H9 (cell line): ENCODE results near the gene ATP2A1. TPM values are rescaled to one million over a fixed set of nuclear protein-coding genes. Genes with fewer than 3 reads are reported as not detected.

Source experiments
- DNase-seq: peaks from one replicate; pipeline ENCODE4 v3.0.0-alpha.2; 2017
- H2AFZ ChIP-seq: one replicate; pipeline ENCODE4 v1.6.1; 2013; ENCODE audit warnings: mild to moderate bottlenecking, low read length, control low read depth, moderate library complexity
- H2AK5ac ChIP-seq: 2 replicates; pipeline ENCODE4 v1.6.1; 2013; ENCODE audit warnings: low read length, control low read depth, mixed read lengths; ENCODE audit not compliant: insufficient read length
- H2BK120ac ChIP-seq: one replicate; pipeline ENCODE4 v1.6.1; 2013; ENCODE audit warnings: low read depth, mild to moderate bottlenecking, low read length, control low read depth, inconsistent platforms; ENCODE audit not compliant: poor library complexity, severe bottlenecking
- H2BK12ac ChIP-seq: 2 replicates; pipeline ENCODE4 v1.6.1; 2013; ENCODE audit warnings: low read length, control low read depth, mixed read lengths, low read depth; ENCODE audit not compliant: insufficient read length
- H2BK15ac ChIP-seq: 2 replicates; pipeline ENCODE4 v1.6.1; 2013; ENCODE audit warnings: low read depth, low read length, control low read depth
- H2BK20ac ChIP-seq: one replicate; pipeline ENCODE4 v1.6.1; 2013; ENCODE audit warnings: low read depth, mild to moderate bottlenecking, low read length, control low read depth, inconsistent platforms; ENCODE audit not compliant: poor library complexity, severe bottlenecking
- H2BK5ac ChIP-seq: 2 replicates; pipeline ENCODE4 v1.6.1; 2013; ENCODE audit warnings: low read length, control low read depth, mixed read lengths; ENCODE audit not compliant: insufficient read length
- H3K14ac ChIP-seq: 2 replicates; pipeline ENCODE4 v1.6.1; 2013; ENCODE audit warnings: low read length, control low read depth; ENCODE audit not compliant: insufficient read depth
- H3K18ac ChIP-seq: 2 replicates; pipeline ENCODE4 v1.6.1; 2013; ENCODE audit warnings: low read depth, mild to moderate bottlenecking, mixed read lengths, low read length, control low read depth; ENCODE audit not compliant: insufficient read length
- H3K23ac ChIP-seq: 2 replicates; pipeline ENCODE4 v1.6.1; 2013; ENCODE audit warnings: low read length, control low read depth, mixed read lengths, low read depth; ENCODE audit not compliant: insufficient read length
- H3K23me2 ChIP-seq: 2 replicates; pipeline ENCODE4 v1.6.1; 2013; ENCODE audit warnings: low read depth, mild to moderate bottlenecking, mixed read lengths, low read length, control low read depth; ENCODE audit not compliant: insufficient read length, poor library complexity, severe bottlenecking
- H3K27ac ChIP-seq: 2 replicates; pipeline ENCODE4 v1.5.1; 2013; ENCODE audit warnings: low read length, control low read depth, mixed read lengths, low read depth; ENCODE audit not compliant: insufficient read length
- H3K27me3 ChIP-seq: 2 replicates; pipeline ENCODE4 v1.6.1; 2013; ENCODE audit warnings: low read length, control low read depth, inconsistent platforms; ENCODE audit not compliant: insufficient read depth
- H3K4ac ChIP-seq: 2 replicates; pipeline ENCODE4 v1.6.1; 2013; ENCODE audit warnings: low read depth, mild to moderate bottlenecking, control low read depth, inconsistent platforms, low read length, moderate library complexity
- H3K4me1 ChIP-seq: 2 replicates; pipeline ENCODE4 v1.6.1; 2013; ENCODE audit warnings: low read length, control low read depth, inconsistent platforms; ENCODE audit not compliant: insufficient read depth
- H3K4me2 ChIP-seq: 2 replicates; pipeline ENCODE4 v1.6.1; 2013; ENCODE audit warnings: low read length, control low read depth, mixed read lengths; ENCODE audit not compliant: insufficient read length, insufficient read depth
- H3K56ac ChIP-seq: 2 replicates; pipeline ENCODE4 v1.6.1; 2013; ENCODE audit warnings: low read depth, mild to moderate bottlenecking, mixed read lengths, low read length, control low read depth; ENCODE audit not compliant: insufficient read length
- H3K79me1 ChIP-seq: 2 replicates; pipeline ENCODE4 v1.6.1; 2013; ENCODE audit warnings: low read depth, mild to moderate bottlenecking, moderate library complexity, low read length, control low read depth, inconsistent platforms; ENCODE audit not compliant: insufficient read depth, poor library complexity, severe bottlenecking
- H3K79me2 ChIP-seq: 2 replicates; pipeline ENCODE4 v1.6.1; 2013; ENCODE audit warnings: low read length, control low read depth, inconsistent platforms; ENCODE audit not compliant: insufficient read depth
- H3K9ac ChIP-seq: 2 replicates; pipeline ENCODE4 v1.6.1; 2013; ENCODE audit warnings: low read length, control low read depth, mixed read lengths; ENCODE audit not compliant: insufficient read length; ENCODE audit errors: extremely low read depth
- H3K9me3 ChIP-seq: one replicate; pipeline ENCODE4 v1.6.1; 2013; ENCODE audit warnings: low read depth, low read length, inconsistent platforms; ENCODE audit not compliant: control insufficient read depth
- H3T11ph ChIP-seq: one replicate; pipeline ENCODE4 v1.6.1; 2013; ENCODE audit warnings: mild to moderate bottlenecking, low read length, control low read depth, inconsistent platforms
- H4K20me1 ChIP-seq: one replicate; pipeline ENCODE4 v1.6.1; 2013; ENCODE audit not compliant: control insufficient read depth, insufficient read length, insufficient read depth
- H4K5ac ChIP-seq: 2 replicates; pipeline ENCODE4 v1.6.1; 2013; ENCODE audit warnings: low read depth, mild to moderate bottlenecking, mixed read lengths, low read length, control low read depth; ENCODE audit not compliant: insufficient read length
- H4K8ac ChIP-seq: replicated peaks from 2 replicates; pipeline ENCODE4 v1.6.1; 2013; ENCODE audit warnings: low read length, control low read depth, mixed read lengths, low read depth; ENCODE audit not compliant: insufficient read length
- H4K91ac ChIP-seq: 2 replicates; pipeline ENCODE4 v1.6.1; 2013; ENCODE audit warnings: low read depth, mild to moderate bottlenecking, moderate library complexity, mixed read lengths, low read length, control low read depth; ENCODE audit not compliant: insufficient read length
- H3K27ac Mint-ChIP-seq, 3 experiments: 2 replicates in 2 of 3; 3 replicates in 1 of 3; pipeline ENCODE4 v1.8.0; 2020 to 2021; ENCODE audit warnings: mixed read lengths in 3 of 3, mild to moderate bottlenecking in 1 of 3, moderate library complexity in 1 of 3
- H3K27me3 Mint-ChIP-seq: 2 replicates; pipeline ENCODE4 v1.8.0; 2021; ENCODE audit warnings: low read depth, mild to moderate bottlenecking, moderate library complexity, mixed read lengths
- H3K36me3 Mint-ChIP-seq, 3 experiments: 2 replicates in 2 of 3; 3 replicates in 1 of 3; pipeline ENCODE4 v1.8.0; 2020 to 2021; ENCODE audit warnings: low read depth in 3 of 3, mixed read lengths in 3 of 3; ENCODE audit not compliant: insufficient read depth in 1 of 3
- H3K4me1 Mint-ChIP-seq, 2 experiments: 2 replicates each; pipeline ENCODE4 v1.8.0; 2020; ENCODE audit warnings: mixed read lengths in 2 of 2
- H3K4me3 Mint-ChIP-seq, 2 experiments: 2 replicates in 1 of 2; 3 replicates in 1 of 2; pipeline ENCODE4 v1.8.0; 2020 to 2021; ENCODE audit warnings: mild to moderate bottlenecking in 2 of 2, mixed read lengths in 2 of 2, moderate library complexity in 1 of 2
- H3K9me3 Mint-ChIP-seq, 2 experiments: 2 replicates in 1 of 2; 3 replicates in 1 of 2; pipeline ENCODE4 v1.8.0; 2020; ENCODE audit warnings: mild to moderate bottlenecking in 2 of 2, mixed read lengths in 2 of 2, moderate library complexity in 1 of 2
- WGBS: extraction: QIAGEN DNeasy Blood & Tissue Kit; methylation state at CpG from one replicate; pipeline ENCODE4 v1.1.7; 2013; ENCODE audit warnings: missing lambda C conversion rate, low lambda C conversion rate, mixed read lengths; ENCODE audit not compliant: insufficient read length; ENCODE audit errors: extremely low coverage; 5-methylcytosine and 5-hydroxymethylcytosine counted together
- total RNA-seq: library from RNA; stranded (reverse); gene quantifications from 2 replicates; pipeline ENCODE4 v1.2.1, GENCODE V29; 2021
- TF ChIP-seq, protein P1 (sequence below): fragments of 200-600 bp; sonication (generic); conservative IDR thresholded peaks from 3 replicates; pipeline ENCODE4 v1.8.0; 2021; ENCODE audit warnings: antibody characterized with exemption, mild to moderate bottlenecking

The ATP2A1 gene
- total RNA-seq, 1 experiment from 2014 or later = 4.6 TPM

- H3K18ac ChIP-seq = no peak overlapping the region
- no peaks in the 10 kb centered on the region for H3K27me3 ChIP-seq
- no CpG with 5 or more reads among the region's 8 CpGs for WGBS
- Mint-ChIP-seq H3K9me3 (no peaks in the 10 kb centered on the region), H3K27me3 (peaks cover 12% of the 10 kb centered on the region), H3K4me3 (no peak overlapping the region), H3K36me3 (no peaks in the 10 kb centered on the region; a peak in 1 of 7 replicates), H3K4me1 (peaks cover 11 to 12% of the 10 kb centered on the region in 2 experiments), H3K27ac (no peak overlapping the region)
- no peak overlapping the region for H3K27ac ChIP-seq
- no peak overlapping the region for H4K8ac ChIP-seq
- no peak overlapping the region for H2AK5ac ChIP-seq
- no peak overlapping the region for H3T11ph ChIP-seq
- no peak overlapping the region for H4K5ac ChIP-seq
- no peak overlapping the region for H3K56ac ChIP-seq
- no peaks in the 10 kb centered on the region for H3K9me3 ChIP-seq
- no peak overlapping the region for H2BK5ac ChIP-seq
- no peaks in the 10 kb centered on the region for H3K79me1 ChIP-seq
- no peak overlapping the region for H2AFZ ChIP-seq
- TF ChIP-seq, protein P1, sequence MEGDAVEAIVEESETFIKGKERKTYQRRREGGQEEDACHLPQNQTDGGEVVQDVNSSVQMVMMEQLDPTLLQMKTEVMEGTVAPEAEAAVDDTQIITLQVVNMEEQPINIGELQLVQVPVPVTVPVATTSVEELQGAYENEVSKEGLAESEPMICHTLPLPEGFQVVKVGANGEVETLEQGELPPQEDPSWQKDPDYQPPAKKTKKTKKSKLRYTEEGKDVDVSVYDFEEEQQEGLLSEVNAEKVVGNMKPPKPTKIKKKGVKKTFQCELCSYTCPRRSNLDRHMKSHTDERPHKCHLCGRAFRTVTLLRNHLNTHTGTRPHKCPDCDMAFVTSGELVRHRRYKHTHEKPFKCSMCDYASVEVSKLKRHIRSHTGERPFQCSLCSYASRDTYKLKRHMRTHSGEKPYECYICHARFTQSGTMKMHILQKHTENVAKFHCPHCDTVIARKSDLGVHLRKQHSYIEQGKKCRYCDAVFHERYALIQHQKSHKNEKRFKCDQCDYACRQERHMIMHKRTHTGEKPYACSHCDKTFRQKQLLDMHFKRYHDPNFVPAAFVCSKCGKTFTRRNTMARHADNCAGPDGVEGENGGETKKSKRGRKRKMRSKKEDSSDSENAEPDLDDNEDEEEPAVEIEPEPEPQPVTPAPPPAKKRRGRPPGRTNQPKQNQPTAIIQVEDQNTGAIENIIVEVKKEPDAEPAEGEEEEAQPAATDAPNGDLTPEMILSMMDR = no peak
- H3K14ac ChIP-seq = no peak overlapping the region
- no peaks in the 10 kb centered on the region for H3K4me1 ChIP-seq
- no peak for DNase-seq
- H3K4me2 ChIP-seq = no peak overlapping the region
- peaks cover 5% of the 10 kb centered on the region for H3K23me2 ChIP-seq
- no peak overlapping the region for H2BK12ac ChIP-seq
- no peak overlapping the region for H4K91ac ChIP-seq
- H2BK15ac ChIP-seq = no peak overlapping the region
- H4K20me1 ChIP-seq = no peaks in the 10 kb centered on the region
- no peak overlapping the region for H3K4ac ChIP-seq
- H3K9ac ChIP-seq = no peak overlapping the region
- no peak overlapping the region for H3K23ac ChIP-seq
- no peak overlapping the region for H2BK120ac ChIP-seq
- H3K79me2 ChIP-seq = no peaks in the 10 kb centered on the region
- H2BK20ac ChIP-seq = no peak overlapping the region
These were observed 54.9 kb downstream of the ATP2A1 start for GRCh38 chr16:28933171-28933570.
